Endothelial cell of umbilical vein (primary cell): Measurements from ENCODE around the gene OSER1.

ENCODE experiments used
- JUN ChIP-seq: IDR thresholded peaks from 2 replicates; pipeline ENCODE4 v1.6.1; 2011; ENCODE audit warnings: borderline replicate concordance, low read depth; ENCODE audit not compliant: insufficient read length, insufficient read depth
- POLR2A ChIP-seq: IDR thresholded peaks from 2 replicates; pipeline ENCODE4 v1.6.1; 2012; ENCODE audit warnings: low read depth, mild to moderate bottlenecking, control low read depth, low read length
- POLR2AphosphoS5 ChIP-seq: IDR thresholded peaks from 2 replicates; pipeline ENCODE4 v1.6.1; 2012; ENCODE audit warnings: low read depth, mild to moderate bottlenecking, control low read depth, low read length, moderate library complexity; ENCODE audit not compliant: insufficient read depth
- TF ChIP-seq, protein P1 (sequence below), 2 donors: IDR thresholded peaks; 1 replicate in 1 of 2; 2 replicates in 1 of 2; pipeline ENCODE4 v1.5.1; 2011; ENCODE audit warnings: low read length in 2 of 2, mild to moderate bottlenecking in 2 of 2, moderate library complexity in 2 of 2, control low read depth in 1 of 2, inconsistent platforms in 1 of 2, low read depth in 1 of 2; ENCODE audit not compliant: insufficient read depth in 1 of 2; ENCODE audit errors: extremely low read depth in 1 of 2

GRCh38 chr20:44210406-44211176 lies at the start of gene OSER1:
- TF ChIP-seq POLR2AphosphoS5 (peak; percentile 90), JUN (peak; percentile 51), POLR2A (peak; percentile 88)
- TF ChIP-seq, protein P1, sequence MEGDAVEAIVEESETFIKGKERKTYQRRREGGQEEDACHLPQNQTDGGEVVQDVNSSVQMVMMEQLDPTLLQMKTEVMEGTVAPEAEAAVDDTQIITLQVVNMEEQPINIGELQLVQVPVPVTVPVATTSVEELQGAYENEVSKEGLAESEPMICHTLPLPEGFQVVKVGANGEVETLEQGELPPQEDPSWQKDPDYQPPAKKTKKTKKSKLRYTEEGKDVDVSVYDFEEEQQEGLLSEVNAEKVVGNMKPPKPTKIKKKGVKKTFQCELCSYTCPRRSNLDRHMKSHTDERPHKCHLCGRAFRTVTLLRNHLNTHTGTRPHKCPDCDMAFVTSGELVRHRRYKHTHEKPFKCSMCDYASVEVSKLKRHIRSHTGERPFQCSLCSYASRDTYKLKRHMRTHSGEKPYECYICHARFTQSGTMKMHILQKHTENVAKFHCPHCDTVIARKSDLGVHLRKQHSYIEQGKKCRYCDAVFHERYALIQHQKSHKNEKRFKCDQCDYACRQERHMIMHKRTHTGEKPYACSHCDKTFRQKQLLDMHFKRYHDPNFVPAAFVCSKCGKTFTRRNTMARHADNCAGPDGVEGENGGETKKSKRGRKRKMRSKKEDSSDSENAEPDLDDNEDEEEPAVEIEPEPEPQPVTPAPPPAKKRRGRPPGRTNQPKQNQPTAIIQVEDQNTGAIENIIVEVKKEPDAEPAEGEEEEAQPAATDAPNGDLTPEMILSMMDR (IDR thresholded peaks at IDR 0.05; ENCODE audit: extremely low read depth in 1 of 2, insufficient read depth in 1 of 2, low read depth in 1 of 2, low read length in 2 of 2), result no peak
